A549 (cell line): ENCODE results near the gene NUP214. TPM values are rescaled to one million over a fixed set of nuclear protein-coding genes. Genes with fewer than 3 reads are reported as not detected.
"Not testable (repeated sequence)": the region's sequence is repeated elsewhere in the genome, so short reads cannot be mapped to it uniquely, and the experiment has no call there.

ENCODE experiments used
- ATAC-seq, 2 experiments: fragments of 200-7000 bp in 1 of 2; fragments of >200 bp in 1 of 2; cut with Nextera tagmentation in 1 of 2; cut with Tn5 transposase in 1 of 2; 3 replicates each; pipeline versions ENCODE4 v1.8.0 to v1.9.1; 2018 to 2020; ENCODE audit warnings: mild to moderate bottlenecking in 1 of 2, moderate library complexity in 1 of 2
- CTCF ChIA-PET: fragments of 300-600 bp; sonication (Branson Sonifier 250); formaldehyde crosslinking; extraction: SDS; loops from one replicate; lab custom pipeline; 2021; ENCODE audit warnings: antibody characterized with exemption, inconsistent platforms; lab: Yijun Ruan, JAX
- POLR2A ChIA-PET: fragments of 350-600 bp; formaldehyde crosslinking; extraction: SDS; loops from one replicate; lab custom pipeline; 2021; ENCODE audit warnings: antibody characterized with exemption, inconsistent platforms; lab: Yijun Ruan, JAX
- DNase-seq, 2 experiments: peaks; one replicate each; pipeline versions ENCODE4 v3.0.0 to v3.0.0-alpha.2; 2011 to 2016; ENCODE audit warnings: low read depth in 1 of 2, low spot score in 1 of 2
- FAIRE-seq: peaks from 2 replicates; lab custom pipeline; 2011; peaks lifted over from hg19 to GRCh38; lab: Jason Lieb, UNC
- H3K27ac ChIP-seq, 2 experiments: fragments of >200 bp; sonication (Bioruptor Twin); formaldehyde crosslinking; 3 replicates each; pipeline ENCODE4 v1.5.1; 2016 to 2017
- H3K4me1 ChIP-seq: fragments of >200 bp; sonication (Bioruptor Twin); formaldehyde crosslinking; 3 replicates; pipeline ENCODE4 v1.6.1; 2016
- H3K4me2 ChIP-seq: fragments of >200 bp; sonication (Bioruptor Twin); formaldehyde crosslinking; 3 replicates; pipeline ENCODE4 v1.6.1; 2016
- H3K4me3 ChIP-seq: fragments of >200 bp; sonication (Bioruptor Twin); formaldehyde crosslinking; 3 replicates; pipeline ENCODE4 v1.5.1; 2016
- H3K9me3 ChIP-seq: fragments of >200 bp; sonication (Bioruptor Twin); formaldehyde crosslinking; 3 replicates; pipeline ENCODE4 v1.6.1; 2016
- BHLHE40 ChIP-seq: IDR thresholded peaks from 2 replicates; pipeline ENCODE4 v1.6.1; 2012; ENCODE audit warnings: low read depth, low read length, inconsistent platforms
- CEBPB ChIP-seq, 2 experiments: fragments of >200 bp in 1 of 2; sonication (Bioruptor Twin) in 1 of 2; formaldehyde crosslinking in 1 of 2; IDR thresholded peaks; 2 replicates each; pipeline ENCODE4 v1.6.1; 2012 to 2016
- HEYL ChIP-seq: fragments of 250-450 bp; sonication (Bioruptor Pico); IDR thresholded peaks from 2 replicates; pipeline ENCODE4 v1.8.0; 2021; ENCODE audit warnings: mild to moderate bottlenecking, moderate library complexity
- HOXA7 ChIP-seq: fragments of 250-450 bp; sonication (Bioruptor Pico); IDR thresholded peaks from 2 replicates; pipeline ENCODE4 v1.5.0; 2020; ENCODE audit warnings: mild to moderate bottlenecking, moderate library complexity
- JUNB ChIP-seq: fragments of >200 bp; sonication (Bioruptor Twin); formaldehyde crosslinking; IDR thresholded peaks from 2 replicates; pipeline ENCODE4 v1.6.1; 2016
- MAFK ChIP-seq: fragments of 450-650 bp; IDR thresholded peaks from 2 replicates; pipeline ENCODE4 v1.6.1; 2014; ENCODE audit not compliant: partially characterized antibody
- NPAS2 ChIP-seq: fragments of 250-450 bp; sonication (Bioruptor Pico); IDR thresholded peaks from 2 replicates; pipeline ENCODE4 v1.8.0; 2022; ENCODE audit warnings: mild to moderate bottlenecking, moderate library complexity, borderline replicate concordance
- PHF8 ChIP-seq: fragments of 200-600 bp; sonication (generic); IDR thresholded peaks from 2 replicates; pipeline ENCODE4 v1.6.1; 2016; ENCODE audit warnings: low read depth, mild to moderate bottlenecking, antibody characterized with exemption, moderate library complexity, borderline replicate concordance
- POLR2AphosphoS2 ChIP-seq: conservative IDR thresholded peaks from 2 replicates; pipeline ENCODE4 v1.6.1; 2012; ENCODE audit warnings: low read length, improper control_type of control experiment, inconsistent platforms
- RAD21 ChIP-seq, 2 experiments: fragments of >200 bp in 1 of 2; sonication (Bioruptor Twin) in 1 of 2; formaldehyde crosslinking in 1 of 2; IDR thresholded peaks in 1 of 2; conservative IDR thresholded peaks in 1 of 2; 2 replicates in 1 of 2; 3 replicates in 1 of 2; pipeline ENCODE4 v1.6.1; 2012 to 2018; ENCODE audit warnings: inconsistent platforms in 1 of 2
- RNF2 ChIP-seq: fragments of 200-600 bp; sonication (generic); IDR thresholded peaks from 2 replicates; pipeline ENCODE4 v1.6.1; 2016; ENCODE audit warnings: low read depth, mild to moderate bottlenecking, antibody characterized with exemption, moderate library complexity, borderline replicate concordance
- SMC3 ChIP-seq: fragments of >200 bp; sonication (Bioruptor Twin); formaldehyde crosslinking; IDR thresholded peaks from 3 replicates; pipeline ENCODE4 v1.6.1; 2018; ENCODE audit warnings: inconsistent platforms
- SREBF2 ChIP-seq: fragments of 450-650 bp; IDR thresholded peaks from 2 replicates; pipeline ENCODE4 v1.6.1; 2014; ENCODE audit warnings: mild to moderate bottlenecking, moderate library complexity
- TFCP2L1 ChIP-seq: fragments of 250-450 bp; sonication (Bioruptor Pico); IDR thresholded peaks from 2 replicates; pipeline ENCODE4 v1.5.0; 2021; ENCODE audit warnings: mild to moderate bottlenecking
- ZFP36 ChIP-seq: fragments of 450-650 bp; IDR thresholded peaks from 2 replicates; pipeline ENCODE4 v1.6.1; 2014; ENCODE audit warnings: borderline replicate concordance; ENCODE audit not compliant: partially characterized antibody
- ZSCAN20 ChIP-seq: fragments of 250-450 bp; sonication (Bioruptor Pico); IDR thresholded peaks from 2 replicates; pipeline ENCODE4 v1.8.0; 2022; ENCODE audit warnings: mild to moderate bottlenecking, moderate library complexity
- WGBS: methylation state at CpG from one replicate; pipeline ENCODE4 v1.1.6; 2017; ENCODE audit errors: missing lambda C conversion rate; 5-methylcytosine and 5-hydroxymethylcytosine counted together
- polyA plus RNA-seq, 4 experiments: library from polyadenylated mRNA; depleted of rRNA in 3 of 4; stranded (reverse); fragments of >200 nt; fragmentation: RNase III in 1 of 4; extraction: RNeasy Plus Mini Kit Qiagen cat#74134 plus additional on column Dnase treatment in 1 of 4; gene quantifications; 2 replicates in 3 of 4; 3 replicates in 1 of 4; pipeline ENCODE4 v1.2.3, GENCODE V29; 2011 to 2017
- TF ChIP-seq, protein P1 (sequence below): fragments of >200 bp; sonication (Bioruptor Twin); formaldehyde crosslinking; IDR thresholded peaks from 3 replicates; pipeline ENCODE4 v1.5.1; 2016
- TF ChIP-seq, protein P2 (sequence below): fragments of 250-450 bp; sonication (Bioruptor Pico); IDR thresholded peaks from 2 replicates; pipeline ENCODE4 v1.5.0; 2020; ENCODE audit warnings: low read depth, mild to moderate bottlenecking, moderate library complexity
- TF ChIP-seq, protein P3 (sequence below): IDR thresholded peaks from 2 replicates; pipeline ENCODE4 v1.6.1; 2012
- TF ChIP-seq, protein P4 (sequence below): fragments of 200-600 bp; sonication (generic); IDR thresholded peaks from 2 replicates; pipeline ENCODE4 v1.6.1; 2016; ENCODE audit warnings: antibody characterized with exemption, mild to moderate bottlenecking, moderate library complexity
- TF ChIP-seq, protein P5 (sequence below): IDR thresholded peaks from 2 replicates; pipeline ENCODE4 v1.6.1; 2012; ENCODE audit warnings: low read depth, borderline replicate concordance

NUP214 gene
- polyA plus RNA-seq, 2 of the 4 experiments (the other 2 are of a cell fraction): 14.4 to 18.5 TPM

DNA sequence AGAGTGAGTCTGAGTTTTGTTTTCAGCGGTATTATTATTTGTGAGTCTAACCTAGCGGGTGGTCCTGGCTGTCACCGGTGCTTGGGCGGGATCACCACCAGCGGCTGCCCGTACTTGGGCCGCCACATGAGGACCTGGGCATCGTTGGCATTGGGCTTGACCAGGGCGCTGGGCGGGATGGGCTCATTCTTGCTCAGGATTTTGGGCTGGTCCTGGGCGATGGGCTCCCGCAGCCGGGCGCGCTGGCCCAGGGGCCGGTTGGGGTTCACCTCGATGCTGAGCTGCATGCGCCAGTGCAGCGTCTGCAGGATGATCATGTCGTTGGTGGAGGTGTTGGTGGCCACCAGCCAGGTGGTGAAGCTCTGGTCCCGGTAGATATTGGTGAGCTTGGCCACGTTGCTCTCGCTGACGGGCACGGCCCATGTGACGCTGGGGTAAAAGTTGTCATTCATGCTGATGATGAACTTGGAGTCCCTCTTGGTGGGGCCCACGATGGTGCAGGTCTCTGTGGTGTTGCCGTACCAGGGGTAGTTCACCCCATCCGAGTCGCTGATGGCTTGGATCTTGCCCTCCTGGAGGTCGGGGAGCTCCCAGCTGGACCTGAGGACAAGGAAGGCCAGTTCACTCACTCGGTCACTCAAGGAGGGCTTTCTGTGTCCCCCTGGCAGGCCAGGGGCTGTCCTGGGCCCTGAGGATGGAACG is 135.5 kb downstream of the NUP214 start:
- no peak for ATAC-seq
- ChIA-PET CTCF (interaction anchor here (1.1 to 1.4 kb wide), 5 partner anchors 10 to 75 kb away, joined by 3 to 4 read pairs (median 3); no protein-coding TSS in a partner anchor), POLR2A (interaction anchor here (0.6 kb wide), 1 partner anchor 549 kb away, joined by 3 read pairs; no protein-coding TSS in a partner anchor)
- 81% methylated on average over 28 of the region's 33 CpGs for WGBS
- Histone ChIP-seq H3K9me3 (no peaks in the 10 kb centered on the region), H3K4me3 (no peak overlapping the region), H3K4me2 (no peak overlapping the region), H3K4me1 (peaks cover 8% of the 10 kb centered on the region), H3K27ac (no peak overlapping the region)
- no peak for FAIRE-seq
- no peak for DNase-seq
- no peak for TF ChIP-seq RNF2
- TF ChIP-seq, protein P1, sequence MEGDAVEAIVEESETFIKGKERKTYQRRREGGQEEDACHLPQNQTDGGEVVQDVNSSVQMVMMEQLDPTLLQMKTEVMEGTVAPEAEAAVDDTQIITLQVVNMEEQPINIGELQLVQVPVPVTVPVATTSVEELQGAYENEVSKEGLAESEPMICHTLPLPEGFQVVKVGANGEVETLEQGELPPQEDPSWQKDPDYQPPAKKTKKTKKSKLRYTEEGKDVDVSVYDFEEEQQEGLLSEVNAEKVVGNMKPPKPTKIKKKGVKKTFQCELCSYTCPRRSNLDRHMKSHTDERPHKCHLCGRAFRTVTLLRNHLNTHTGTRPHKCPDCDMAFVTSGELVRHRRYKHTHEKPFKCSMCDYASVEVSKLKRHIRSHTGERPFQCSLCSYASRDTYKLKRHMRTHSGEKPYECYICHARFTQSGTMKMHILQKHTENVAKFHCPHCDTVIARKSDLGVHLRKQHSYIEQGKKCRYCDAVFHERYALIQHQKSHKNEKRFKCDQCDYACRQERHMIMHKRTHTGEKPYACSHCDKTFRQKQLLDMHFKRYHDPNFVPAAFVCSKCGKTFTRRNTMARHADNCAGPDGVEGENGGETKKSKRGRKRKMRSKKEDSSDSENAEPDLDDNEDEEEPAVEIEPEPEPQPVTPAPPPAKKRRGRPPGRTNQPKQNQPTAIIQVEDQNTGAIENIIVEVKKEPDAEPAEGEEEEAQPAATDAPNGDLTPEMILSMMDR: no peak
- TF ChIP-seq SMC3: no peak
- TF ChIP-seq, protein P2, sequence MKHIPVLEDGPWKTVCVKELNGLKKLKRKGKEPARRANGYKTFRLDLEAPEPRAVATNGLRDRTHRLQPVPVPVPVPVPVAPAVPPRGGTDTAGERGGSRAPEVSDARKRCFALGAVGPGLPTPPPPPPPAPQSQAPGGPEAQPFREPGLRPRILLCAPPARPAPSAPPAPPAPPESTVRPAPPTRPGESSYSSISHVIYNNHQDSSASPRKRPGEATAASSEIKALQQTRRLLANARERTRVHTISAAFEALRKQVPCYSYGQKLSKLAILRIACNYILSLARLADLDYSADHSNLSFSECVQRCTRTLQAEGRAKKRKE (CRISPR knock-in tag): no peak

DNA sequence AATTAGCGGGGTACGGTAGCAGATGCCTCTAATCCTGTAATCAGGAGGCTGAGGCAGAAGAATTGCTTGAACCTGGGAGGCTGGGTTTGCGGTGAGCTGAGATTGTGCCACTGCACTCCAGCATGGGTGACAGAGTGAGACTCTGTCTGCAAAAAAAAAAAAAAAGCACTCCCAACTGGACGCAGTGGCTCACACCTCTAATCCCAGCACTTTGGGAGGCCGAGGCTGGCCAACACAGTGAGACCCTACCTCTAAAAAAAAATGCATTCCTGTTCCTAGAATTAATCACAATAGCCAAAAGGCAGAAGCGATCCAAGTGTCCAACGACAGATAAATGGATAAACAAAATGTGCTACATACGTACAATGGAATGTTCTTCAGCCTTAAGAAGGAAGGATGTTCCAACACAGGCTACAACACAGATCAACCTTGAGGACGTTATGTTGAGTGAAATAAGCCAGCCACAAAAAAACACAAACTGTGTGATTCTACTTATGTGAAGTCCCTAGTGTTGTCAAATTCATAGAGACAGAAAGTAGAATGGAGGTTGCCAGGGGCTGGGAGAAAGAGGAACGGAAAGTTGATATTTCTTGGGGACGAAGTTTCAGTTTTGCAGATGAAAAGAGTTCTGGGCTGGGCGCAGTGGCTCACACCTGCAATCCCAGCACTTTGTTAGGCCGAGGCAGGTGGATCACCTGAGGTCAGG is 137.1 kb downstream of the NUP214 start:
- no peak for TF ChIP-seq SREBF2
- no peak for TF ChIP-seq TFCP2L1
- TF ChIP-seq HOXA7 (CRISPR knock-in tag): no peak
- no peak for TF ChIP-seq CEBPB (IDR thresholded peaks at IDR 0.05)
- no peak for TF ChIP-seq NPAS2 (CRISPR knock-in tag)
- no peak for TF ChIP-seq RAD21 (conservative IDR thresholded peaks at IDR 0.05 in 1 of 2, IDR thresholded peaks at IDR 0.05 in 1 of 2)
- TF ChIP-seq HEYL (CRISPR knock-in tag): no peak
- TF ChIP-seq, protein P3, sequence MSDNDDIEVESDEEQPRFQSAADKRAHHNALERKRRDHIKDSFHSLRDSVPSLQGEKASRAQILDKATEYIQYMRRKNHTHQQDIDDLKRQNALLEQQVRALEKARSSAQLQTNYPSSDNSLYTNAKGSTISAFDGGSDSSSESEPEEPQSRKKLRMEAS: no peak
- TF ChIP-seq PHF8: no peak
- TF ChIP-seq, protein P4, sequence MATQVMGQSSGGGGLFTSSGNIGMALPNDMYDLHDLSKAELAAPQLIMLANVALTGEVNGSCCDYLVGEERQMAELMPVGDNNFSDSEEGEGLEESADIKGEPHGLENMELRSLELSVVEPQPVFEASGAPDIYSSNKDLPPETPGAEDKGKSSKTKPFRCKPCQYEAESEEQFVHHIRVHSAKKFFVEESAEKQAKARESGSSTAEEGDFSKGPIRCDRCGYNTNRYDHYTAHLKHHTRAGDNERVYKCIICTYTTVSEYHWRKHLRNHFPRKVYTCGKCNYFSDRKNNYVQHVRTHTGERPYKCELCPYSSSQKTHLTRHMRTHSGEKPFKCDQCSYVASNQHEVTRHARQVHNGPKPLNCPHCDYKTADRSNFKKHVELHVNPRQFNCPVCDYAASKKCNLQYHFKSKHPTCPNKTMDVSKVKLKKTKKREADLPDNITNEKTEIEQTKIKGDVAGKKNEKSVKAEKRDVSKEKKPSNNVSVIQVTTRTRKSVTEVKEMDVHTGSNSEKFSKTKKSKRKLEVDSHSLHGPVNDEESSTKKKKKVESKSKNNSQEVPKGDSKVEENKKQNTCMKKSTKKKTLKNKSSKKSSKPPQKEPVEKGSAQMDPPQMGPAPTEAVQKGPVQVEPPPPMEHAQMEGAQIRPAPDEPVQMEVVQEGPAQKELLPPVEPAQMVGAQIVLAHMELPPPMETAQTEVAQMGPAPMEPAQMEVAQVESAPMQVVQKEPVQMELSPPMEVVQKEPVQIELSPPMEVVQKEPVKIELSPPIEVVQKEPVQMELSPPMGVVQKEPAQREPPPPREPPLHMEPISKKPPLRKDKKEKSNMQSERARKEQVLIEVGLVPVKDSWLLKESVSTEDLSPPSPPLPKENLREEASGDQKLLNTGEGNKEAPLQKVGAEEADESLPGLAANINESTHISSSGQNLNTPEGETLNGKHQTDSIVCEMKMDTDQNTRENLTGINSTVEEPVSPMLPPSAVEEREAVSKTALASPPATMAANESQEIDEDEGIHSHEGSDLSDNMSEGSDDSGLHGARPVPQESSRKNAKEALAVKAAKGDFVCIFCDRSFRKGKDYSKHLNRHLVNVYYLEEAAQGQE: no peak
- TF ChIP-seq ZFP36: no peak
- no peak for TF ChIP-seq MAFK
- TF ChIP-seq ZSCAN20 (CRISPR knock-in tag): no peak
- TF ChIP-seq BHLHE40: no peak
- TF ChIP-seq, protein P5, sequence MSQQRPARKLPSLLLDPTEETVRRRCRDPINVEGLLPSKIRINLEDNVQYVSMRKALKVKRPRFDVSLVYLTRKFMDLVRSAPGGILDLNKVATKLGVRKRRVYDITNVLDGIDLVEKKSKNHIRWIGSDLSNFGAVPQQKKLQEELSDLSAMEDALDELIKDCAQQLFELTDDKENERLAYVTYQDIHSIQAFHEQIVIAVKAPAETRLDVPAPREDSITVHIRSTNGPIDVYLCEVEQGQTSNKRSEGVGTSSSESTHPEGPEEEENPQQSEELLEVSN: no peak
- TF ChIP-seq, protein P2 (CRISPR knock-in tag): no peak
- no peak for TF ChIP-seq JUNB
- no peak for TF ChIP-seq POLR2AphosphoS2
- 79% methylated on average over 13 of the region's 13 CpGs for WGBS
- Histone ChIP-seq H3K4me3 (no peak overlapping the region), H3K9me3 (no peaks in the 10 kb centered on the region), H3K4me1 (no peaks in the 10 kb centered on the region), H3K4me2 (no peak overlapping the region), H3K27ac (no peak overlapping the region)
- ChIA-PET CTCF (interaction anchor here (0.7 to 1.4 kb wide), 3 partner anchors 10 to 74 kb away, joined by 3 to 4 read pairs (median 3); no protein-coding TSS in a partner anchor), POLR2A (no interaction called here)
- ATAC-seq (no peak), DNase-seq (no peak), FAIRE-seq (no peak)

DNA sequence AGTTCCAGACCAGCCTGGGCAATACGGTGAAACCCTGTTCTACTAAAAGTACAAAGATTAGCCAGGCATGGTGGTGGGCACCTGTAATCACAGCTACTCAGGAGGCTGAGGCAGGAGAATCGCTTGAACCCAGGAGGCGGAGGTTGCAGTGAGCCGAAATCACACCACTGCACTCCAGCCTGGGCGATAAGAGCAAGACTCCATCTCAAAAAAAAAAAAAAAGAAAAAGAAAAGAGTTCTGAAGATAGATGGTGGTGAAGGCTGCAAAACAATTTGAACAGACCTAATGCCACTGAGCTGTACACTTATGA is 137.6 kb downstream of the NUP214 start:
- H3K27ac ChIP-seq, H3K4me2 ChIP-seq, DNase-seq, POLR2A ChIA-PET, FAIRE-seq, ATAC-seq, H3K4me1 ChIP-seq, H3K9me3 ChIP-seq, H3K4me3 ChIP-seq: not testable (repeated sequence)
- WGBS: 89% methylated on average over 5 of the region's 5 CpGs
- CTCF ChIA-PET: interaction anchor here (0.7 kb wide), 1 partner anchor 10 kb away, joined by 3 read pairs; no protein-coding TSS in a partner anchor
